ENCODE measurements around the gene KRT33A.

The KRT33A gene

DNA sequence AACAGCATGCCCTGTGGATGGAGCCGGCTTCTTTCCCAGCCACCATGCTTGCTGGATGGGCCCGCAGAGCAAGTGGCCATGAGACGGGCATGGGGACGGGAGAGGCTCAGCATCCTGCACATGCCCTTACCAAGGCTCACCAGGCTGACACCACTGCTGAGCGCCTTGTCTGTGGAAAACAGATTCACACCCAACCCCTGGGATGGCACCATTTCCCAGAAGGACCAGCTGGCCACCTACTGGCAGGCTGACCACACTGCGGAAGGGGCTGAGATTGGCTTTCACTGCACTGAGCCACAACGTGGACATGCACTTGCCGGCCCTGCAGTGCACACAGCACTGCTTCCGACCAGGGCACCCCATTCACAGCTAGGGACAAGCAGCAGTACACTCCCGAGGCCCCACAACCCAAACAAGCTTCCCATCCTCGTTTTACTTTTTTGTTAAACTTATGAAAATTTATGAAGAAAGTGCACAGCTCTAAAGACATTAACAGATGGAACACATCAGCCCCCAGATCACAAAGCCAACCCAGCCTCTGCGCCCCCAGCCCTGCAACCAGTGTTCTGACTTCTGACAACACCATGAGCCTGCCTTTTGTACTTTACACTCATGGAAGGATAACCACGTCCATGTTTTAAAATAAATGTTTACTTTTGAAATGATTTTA is 21.2 kb downstream of the KRT33A start:
- DNase-seq (ENCODE audit: low read depth in 2 of 2): peak; percentile 16 to 20

DNA sequence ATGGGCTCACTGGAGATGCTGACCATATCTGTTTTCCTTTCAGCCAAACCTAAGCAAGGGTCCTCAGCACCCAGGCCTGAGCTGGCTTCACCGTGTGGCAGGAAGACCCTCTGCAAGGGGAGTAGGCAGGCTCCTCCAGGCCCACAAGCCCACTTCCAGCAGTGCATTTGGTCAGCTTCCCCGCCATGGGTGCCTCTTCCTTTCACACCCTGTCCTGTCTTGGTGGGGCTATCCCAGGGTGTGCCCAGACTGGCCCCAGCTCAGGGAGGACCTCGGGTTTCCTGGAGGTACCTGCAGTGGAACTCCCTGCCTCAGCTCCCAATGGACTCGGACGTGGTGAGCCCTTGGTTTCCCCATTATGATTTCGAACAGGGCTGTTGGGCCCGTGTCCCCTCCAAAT is 22.4 kb downstream of the KRT33A start:
- no peak for DNase-seq (ENCODE audit: low read depth in 2 of 2)

GRCh38 chr17:41327411-41328120 is 23.1 kb downstream of the KRT33A start:
- DNase-seq (ENCODE audit: low read depth in 2 of 2): no peak

DNA sequence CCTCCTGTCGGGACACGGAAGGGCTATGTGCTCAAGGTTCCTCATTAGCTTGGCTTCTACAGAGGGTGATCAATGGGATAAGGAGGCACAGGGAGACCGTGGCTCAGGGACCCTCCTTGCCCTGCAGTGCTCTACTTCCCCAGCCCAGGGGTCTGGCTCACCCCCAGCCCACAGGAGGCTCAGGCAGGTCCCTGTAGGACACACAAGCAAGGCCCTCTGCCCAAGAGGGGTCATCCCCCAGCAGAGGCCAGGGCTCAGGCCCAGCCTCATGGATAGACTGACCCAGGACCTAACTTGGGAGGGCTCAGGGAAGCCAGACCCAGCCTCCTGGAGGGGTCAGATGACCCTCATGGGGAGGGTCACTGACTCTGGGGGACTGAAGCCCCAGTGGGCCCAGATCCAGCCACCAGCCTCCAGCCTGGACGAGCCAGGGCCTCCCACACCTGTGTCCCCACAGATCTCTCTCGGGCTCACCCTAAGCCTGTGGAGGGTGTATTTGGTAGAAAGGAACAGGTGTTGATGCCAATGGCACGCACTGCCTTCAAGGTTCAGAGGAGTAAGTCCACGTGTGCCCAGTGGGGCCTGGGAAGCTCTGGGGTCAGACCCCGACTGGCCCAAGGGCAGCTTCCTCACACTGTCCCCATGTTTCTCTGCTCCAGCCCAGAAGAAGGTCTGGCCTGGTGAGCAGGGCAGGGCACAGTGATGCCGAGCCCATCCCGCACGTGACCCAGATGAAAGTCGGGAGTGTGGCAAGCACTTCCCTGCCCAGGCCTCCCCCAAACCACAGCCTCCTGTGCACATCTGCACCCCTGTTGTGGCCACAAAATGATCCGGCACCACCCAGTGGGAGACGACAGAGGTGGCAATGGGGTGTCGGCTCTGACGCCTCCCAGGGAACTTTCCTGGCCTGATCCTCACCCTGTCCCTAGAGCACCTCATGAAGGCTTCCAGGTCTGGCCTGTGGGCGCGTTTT is 24.2 kb downstream of the KRT33A start:
- DNase-seq (ENCODE audit: low read depth in 2 of 2): no peak

DNA sequence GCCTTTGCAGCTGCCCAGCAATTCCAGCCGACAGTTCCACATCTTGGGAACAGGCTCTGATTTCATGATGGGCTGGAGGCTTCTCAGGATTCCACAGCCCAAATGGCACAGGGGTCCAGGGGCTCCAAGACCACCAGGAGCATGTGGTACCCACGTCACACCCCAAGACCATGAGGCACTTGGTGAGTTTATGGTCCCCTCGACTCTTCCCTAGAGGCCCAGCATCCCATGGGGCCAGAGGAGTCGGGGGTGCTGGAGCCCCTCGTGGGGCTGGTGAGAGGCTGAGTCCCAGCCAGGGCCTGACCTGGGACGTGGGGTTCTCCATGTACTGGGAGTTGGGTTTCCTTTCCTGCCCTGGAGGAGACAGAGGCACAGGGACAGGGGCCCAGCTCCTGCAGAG is 25.0 kb downstream of the KRT33A start:
- DNase-seq (ENCODE audit: low read depth in 2 of 2): no peak

DNA sequence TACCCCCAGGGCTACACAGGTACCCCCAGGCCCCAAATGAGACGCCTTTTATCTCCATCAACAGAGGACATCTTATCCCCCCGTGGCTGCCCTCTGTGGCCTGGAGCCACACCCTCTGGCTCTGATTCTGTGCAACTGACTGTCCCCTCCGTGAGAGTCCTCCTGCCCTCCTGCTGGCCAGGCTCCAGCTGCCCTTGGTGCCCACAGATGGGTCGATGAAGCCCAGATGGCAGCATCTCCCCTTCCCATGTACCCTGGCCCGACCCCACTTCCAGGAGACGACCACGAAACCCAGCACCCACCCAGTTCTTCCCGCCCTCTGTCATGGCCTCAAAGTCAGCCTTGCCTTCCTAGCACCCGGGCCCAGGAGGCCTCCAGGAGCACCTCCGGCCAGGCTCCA is 25.5 kb downstream of the KRT33A start:
- no peak for DNase-seq (ENCODE audit: low read depth in 2 of 2)

DNA sequence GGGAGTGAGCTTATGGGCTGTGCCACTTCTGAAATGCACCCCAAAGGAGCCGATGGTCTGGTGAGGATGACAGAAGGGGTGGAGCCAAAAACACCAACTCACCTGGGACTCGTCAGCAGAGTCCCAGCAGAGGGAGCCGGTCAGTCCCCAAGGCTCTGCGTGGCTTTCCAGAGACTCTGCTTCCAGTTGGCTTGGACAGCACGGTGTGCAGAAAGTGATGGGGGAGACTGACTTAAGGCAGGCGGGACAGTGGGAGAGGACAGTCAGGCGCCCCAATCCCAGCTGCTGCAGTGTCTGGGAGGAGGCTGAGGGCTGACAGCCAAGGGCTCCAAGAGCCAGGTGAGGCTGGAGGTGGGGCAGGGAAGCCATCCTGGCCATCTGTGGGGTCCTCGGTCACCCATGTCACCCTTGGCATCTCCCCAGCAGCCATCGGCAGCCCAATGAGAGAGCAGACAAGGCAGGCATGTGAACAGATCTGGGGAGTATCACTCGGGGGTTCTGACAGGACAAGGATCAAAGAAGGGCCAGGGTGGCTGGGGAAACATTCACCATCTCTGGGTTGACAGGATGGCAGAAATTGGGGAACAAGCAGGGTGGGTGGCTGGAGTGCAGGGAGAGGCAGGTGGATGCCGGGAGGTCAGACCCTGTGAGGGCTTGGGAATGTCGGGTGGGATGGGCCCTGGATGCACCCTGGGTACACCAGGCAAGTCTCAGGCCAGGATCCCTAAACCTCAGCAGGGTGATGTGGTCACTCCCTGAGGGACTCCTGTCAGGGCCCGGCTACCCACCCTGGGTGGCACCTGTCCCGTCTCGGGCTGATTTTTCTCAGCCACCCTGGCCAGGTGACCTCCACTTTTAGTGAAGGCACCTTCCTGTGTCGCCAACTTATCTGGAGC is 26.2 kb downstream of the KRT33A start:
- no peak for DNase-seq (ENCODE audit: low read depth in 2 of 2)

GRCh38 chr17:41322903-41323895 is 27.4 kb downstream of the KRT33A start:
- no peak for DNase-seq (ENCODE audit: low read depth in 2 of 2)

DNA sequence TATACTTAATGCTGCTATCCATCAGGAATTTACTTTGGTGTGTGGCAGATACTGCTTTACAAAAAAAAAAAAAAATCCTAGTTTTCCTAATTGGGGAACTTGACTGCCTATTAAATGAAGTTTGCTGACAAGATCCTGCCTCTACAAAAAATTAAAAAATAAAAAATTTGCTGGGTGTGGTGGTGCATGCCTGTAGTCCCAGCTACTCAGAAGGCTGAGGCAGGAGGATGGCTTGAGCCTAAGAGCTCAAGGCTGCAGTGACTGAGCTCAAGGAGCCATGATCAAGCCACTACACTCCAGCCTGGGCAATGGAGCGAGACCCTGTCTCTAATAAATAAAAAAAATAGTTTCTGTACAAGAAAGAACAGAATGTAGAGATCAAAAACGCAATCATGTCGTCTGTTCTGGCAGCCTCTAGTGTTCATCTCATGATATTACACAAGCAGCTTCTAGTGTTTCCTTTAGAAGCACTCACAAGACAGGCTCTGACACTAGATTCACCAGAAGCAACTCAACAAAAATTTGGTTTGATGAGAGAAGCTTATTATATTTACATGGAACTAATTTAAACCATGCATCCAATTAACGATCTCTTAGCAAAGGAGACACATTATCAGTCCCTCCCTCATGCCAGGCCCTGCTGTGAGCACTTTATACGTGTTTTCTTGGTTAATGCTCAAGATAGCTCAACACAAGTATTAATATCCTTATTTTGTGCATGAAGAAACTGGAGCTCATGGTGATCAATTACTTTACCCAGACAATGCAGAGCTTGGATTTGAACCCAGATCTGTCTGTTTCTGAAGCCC is 28.3 kb downstream of the KRT33A start:
- peak; percentile 63 to 66 for DNase-seq (ENCODE audit: low read depth in 2 of 2)

DNA sequence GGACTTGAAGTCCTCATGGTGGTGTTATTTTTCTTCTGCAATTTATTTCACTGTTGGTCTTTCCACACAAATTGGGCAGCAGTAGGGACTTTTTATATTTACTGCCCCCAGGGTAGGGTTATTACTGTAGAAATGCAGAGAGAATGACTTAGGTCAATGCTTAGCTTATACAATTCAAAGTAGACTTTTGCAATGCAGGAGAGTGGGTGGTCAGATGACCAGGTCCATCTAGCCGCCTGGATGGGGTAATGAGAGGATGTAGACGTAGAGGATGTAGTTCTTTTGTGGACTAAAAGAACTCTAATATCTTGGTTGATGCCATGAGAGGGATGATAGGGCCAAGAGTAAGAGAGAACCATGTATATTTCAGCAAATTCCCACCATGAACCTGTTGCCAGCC is 32.4 kb downstream of the KRT33A start:
- DNase-seq (ENCODE audit: low read depth in 2 of 2): no peak

DNA sequence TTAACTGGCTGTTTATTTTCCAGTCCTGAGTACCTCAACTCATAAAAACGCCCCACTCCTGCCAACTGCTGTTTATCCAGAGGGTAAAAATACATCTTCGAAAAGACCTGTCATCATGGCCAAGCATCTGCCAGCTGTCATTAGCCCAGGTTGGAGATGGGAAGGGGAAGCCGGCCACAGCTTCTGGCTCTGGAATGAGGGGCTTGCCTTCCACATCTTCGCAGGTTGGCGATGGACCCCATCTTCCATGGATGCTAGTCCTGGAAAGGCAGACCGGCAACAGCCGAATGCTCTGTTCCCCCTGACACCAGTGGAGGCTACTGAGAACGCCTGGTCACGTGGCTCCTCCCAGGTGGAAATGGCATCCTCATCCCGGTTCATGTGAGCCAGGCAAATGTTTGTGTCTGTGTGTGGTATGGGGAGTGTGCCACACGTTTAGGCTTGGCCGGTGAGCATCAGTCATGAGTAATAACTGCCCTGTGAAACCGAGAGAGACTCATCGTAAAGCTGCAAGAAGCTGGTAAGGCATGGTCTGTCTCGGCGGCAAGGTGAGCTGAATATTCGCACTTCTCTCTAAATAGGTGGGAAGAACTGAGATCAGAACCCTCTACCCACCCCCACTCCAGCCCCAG is 34.7 kb downstream of the KRT33A start:
- no peak for DNase-seq (ENCODE audit: low read depth in 2 of 2)

DNA sequence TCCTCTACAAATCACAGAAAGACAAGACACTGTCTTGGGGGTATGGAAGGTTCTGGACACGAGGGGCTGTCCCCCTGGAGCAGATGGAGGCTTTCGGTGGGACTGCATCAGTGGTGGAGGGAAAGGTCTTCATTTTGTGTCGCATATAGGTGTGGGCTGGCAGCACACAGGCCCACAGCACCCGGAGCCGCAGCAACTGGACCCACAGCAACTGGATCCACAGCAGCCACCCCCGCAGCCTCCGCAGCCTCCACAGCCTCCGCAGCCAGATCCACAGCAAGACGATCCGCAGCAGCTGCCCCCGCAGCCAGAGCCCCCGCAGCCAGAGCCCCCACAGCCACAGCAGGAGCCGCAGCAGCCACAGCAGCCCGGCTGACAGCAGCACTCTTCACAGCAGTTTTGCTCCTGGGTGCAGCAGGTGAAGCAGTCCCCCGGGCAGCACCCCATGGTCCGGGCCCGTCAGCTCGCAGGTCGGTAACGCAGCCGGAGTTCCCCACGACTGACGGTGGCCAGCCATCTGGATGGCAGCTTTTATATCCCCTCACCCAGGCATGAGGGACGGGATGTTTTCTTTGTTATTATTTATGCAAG is 35.3 kb downstream of the KRT33A start, which contains the start of gene KRTAP17-1:
Gene KRTAP17-1 (minus strand): TSS at position 507 of the 591 bp plus-strand sequence. CDS start 60 bp downstream, at position 447.
- no peak for DNase-seq (ENCODE audit: low read depth in 2 of 2)

DNA sequence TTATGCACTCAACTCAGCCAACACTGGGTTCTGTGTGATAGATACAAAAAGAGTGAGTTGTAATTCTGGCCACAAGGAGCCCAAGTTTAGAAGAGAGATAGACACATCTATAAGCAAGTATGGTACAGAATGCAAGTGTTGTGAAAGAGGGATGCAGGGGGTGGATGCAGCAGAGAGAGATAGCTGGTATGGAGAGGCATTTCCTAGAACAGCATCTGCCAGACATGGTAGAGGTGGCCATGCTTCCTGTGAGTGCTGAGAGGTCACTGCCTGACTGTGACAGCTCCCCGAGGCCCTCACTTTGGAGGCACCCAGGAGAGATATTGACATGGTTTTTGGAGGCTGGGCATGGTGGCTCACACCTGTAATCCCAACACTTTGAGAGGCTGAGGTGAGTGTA is 39.5 kb downstream of the KRT33A start:
- DNase-seq (ENCODE audit: low read depth in 2 of 2): no peak

DNA sequence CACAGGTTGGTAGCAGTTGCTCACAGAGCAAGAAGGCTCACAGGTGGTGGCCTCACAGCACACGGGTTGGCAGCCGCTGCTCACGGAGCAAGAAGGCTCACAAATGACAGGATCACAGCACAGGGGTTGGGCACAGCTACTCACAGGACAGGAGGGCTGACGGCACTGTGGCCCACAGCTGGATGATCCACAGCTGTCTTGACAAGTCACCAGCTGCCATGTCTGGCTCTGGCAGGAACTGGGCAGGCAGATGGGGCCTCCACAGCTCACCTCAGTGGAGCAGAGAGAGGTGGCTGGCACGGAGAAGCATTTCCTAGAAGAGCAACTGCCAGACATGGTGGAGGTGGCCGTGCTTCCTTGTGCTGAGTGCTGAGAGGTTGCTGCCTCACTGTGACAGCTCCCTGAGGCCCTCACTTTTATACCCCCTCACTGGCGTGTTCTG is 41.7 kb downstream of the KRT33A start, which contains the start of gene KRTAP16-1:
Gene KRTAP16-1 (minus strand): TSS at position 392 of the 442 bp plus-strand sequence. CDS start 56 bp downstream, at position 336.
- DNase-seq (ENCODE audit: low read depth in 2 of 2): no peak

DNA sequence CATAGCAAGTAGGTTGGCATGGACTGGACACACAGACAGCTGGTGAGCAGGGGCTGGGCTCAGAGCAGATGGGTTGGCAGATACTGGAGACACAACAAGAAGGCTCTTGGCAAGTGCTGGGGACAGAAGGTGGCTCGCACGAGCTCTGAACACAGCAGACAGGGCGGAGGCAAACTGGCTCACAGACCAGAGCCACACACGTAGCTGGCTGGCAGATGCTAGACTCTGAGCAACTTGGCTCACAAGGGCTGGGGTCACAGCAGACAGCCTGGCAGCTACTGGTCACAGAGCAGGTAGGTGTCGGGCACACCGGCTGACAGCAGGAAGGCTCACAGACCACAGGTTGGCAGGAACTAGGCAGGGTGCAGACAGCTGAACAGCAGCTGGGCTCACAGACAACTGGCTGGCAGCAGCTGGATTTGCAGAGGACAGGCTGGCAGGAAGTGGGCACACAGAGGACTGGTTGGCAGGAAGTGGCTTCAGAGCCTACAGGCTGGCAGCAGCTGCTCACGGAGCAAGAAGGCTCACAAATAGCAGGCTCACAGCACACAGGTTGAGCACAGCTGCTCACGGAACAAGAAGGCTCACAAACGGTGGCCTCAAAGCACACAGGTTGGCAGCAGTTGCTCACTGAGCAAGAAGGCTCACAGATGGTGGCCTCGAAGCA is 42.2 kb downstream of the KRT33A start:
- no peak for DNase-seq (ENCODE audit: low read depth in 2 of 2)

DNA sequence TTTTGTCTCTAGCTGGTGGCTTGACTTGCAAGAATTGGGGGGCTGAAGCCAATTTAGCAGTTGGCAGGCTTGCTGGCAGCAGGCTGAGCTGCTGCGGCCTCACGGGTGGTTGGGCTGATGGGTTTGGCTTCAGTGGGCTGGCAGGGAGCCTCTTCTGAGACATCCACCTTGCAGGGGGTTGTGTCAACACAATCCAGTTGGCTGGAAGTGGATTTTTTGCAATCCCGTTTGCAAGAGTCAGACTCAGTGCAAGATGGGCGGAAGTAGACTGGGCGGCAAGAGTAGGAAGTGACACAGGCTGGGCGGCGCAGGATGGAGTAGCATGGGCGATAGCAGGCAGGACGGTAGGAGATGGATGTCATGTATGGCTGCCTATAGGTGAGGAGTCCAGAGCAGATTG is 43.0 kb downstream of the KRT33A start:
- DNase-seq (ENCODE audit: low read depth in 2 of 2): no peak

DNA sequence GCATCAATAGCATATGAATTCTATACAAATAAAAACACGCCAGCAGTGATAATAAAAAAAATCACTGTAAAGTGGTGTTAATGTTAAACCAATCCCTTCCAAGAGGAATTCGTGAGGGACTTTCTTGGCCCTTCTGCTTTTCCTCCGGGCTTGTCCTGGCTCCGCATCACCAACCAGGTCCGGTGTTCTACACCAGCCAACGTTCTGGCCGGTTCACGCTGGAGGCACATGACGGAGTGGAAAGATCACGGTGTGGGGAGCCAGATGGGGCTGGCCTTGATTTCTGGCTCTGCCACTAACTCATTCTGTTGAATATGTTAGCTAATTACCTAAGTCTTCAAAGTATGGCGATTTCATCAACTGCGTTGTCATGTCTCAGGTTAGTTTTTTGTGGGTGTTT is 46.5 kb downstream of the KRT33A start:
- no peak for DNase-seq (ENCODE audit: low read depth in 2 of 2)
